HCT116 (cell line): ENCODE results near the gene RNF31.

Experiments used
- CEBPB ChIP-seq: IDR thresholded peaks from 2 replicates; pipeline ENCODE4 v1.6.1; 2012; ENCODE audit warnings: low read depth
- CTCF ChIP-seq, 3 experiments: fragments of 200-600 bp in 1 of 3; sonication (generic) in 1 of 3; IDR thresholded peaks in 2 of 3; conservative IDR thresholded peaks in 1 of 3; 2 replicates each; pipeline ENCODE4 v1.5.1; 2012 to 2017; ENCODE audit warnings: low read depth in 2 of 3, low read length in 2 of 3, antibody characterized with exemption in 1 of 3, borderline replicate concordance in 1 of 3, control low read depth in 1 of 3, mild to moderate bottlenecking in 1 of 3, mixed read lengths in 1 of 3, mixed run types in 1 of 3, moderate library complexity in 1 of 3; ENCODE audit not compliant: insufficient read depth in 1 of 3
- EZH2 ChIP-seq: fragments of 200-600 bp; sonication (generic); IDR thresholded peaks from 2 replicates; pipeline ENCODE4 v1.6.1; 2017; ENCODE audit warnings: antibody characterized with exemption, mixed run types
- EZH2phosphoT487 ChIP-seq: fragments of 200-600 bp; IDR thresholded peaks from 2 replicates; pipeline ENCODE4 v1.6.1; 2018; ENCODE audit warnings: antibody characterized with exemption, borderline replicate concordance
- FOSL1 ChIP-seq: IDR thresholded peaks from 2 replicates; pipeline ENCODE4 v1.6.1; 2012; ENCODE audit warnings: low read depth
- JUND ChIP-seq: IDR thresholded peaks from 2 replicates; pipeline ENCODE4 v1.6.1; 2012
- MAX ChIP-seq: IDR thresholded peaks from 2 replicates; pipeline ENCODE4 v1.6.1; 2012
- POLR2A ChIP-seq: IDR thresholded peaks from 2 replicates; pipeline ENCODE4 v1.7.0; 2011; ENCODE audit warnings: borderline replicate concordance; ENCODE audit not compliant: insufficient read depth, insufficient read length; ENCODE audit errors: extremely low read depth
- POLR2AphosphoS5 ChIP-seq: IDR thresholded peaks from 2 replicates; pipeline ENCODE4 v1.6.1; 2011; ENCODE audit warnings: mild to moderate bottlenecking, low read depth, low read length, moderate library complexity
- RAD21 ChIP-seq: IDR thresholded peaks from 2 replicates; pipeline ENCODE4 v1.6.1; 2012; ENCODE audit warnings: low read depth, mild to moderate bottlenecking
- YY1 ChIP-seq: IDR thresholded peaks from 2 replicates; pipeline ENCODE4 v1.6.1; 2011; ENCODE audit warnings: low read length, low read depth, moderate library complexity, mild to moderate bottlenecking; ENCODE audit not compliant: insufficient replicate concordance; ENCODE audit errors: extremely low read depth
- TF ChIP-seq, protein P1 (sequence below): IDR thresholded peaks from 2 replicates; pipeline ENCODE4 v1.6.1; 2011; ENCODE audit warnings: mild to moderate bottlenecking, low read length, moderate library complexity; ENCODE audit not compliant: insufficient replicate concordance; ENCODE audit errors: extremely low read depth
- TF ChIP-seq, protein P2 (sequence below): IDR thresholded peaks from 2 replicates; pipeline ENCODE4 v1.6.1; 2012; ENCODE audit warnings: low read depth

- TF ChIP-seq RAD21 (no peak), EZH2 (no peak), JUND (no peak), CEBPB (no peak), CTCF (IDR thresholded peaks at IDR 0.05 in 2 of 3, conservative IDR thresholded peaks at IDR 0.05 in 1 of 3; ENCODE audit: borderline replicate concordance in 1 of 3, insufficient read depth in 1 of 3, low read depth in 2 of 3, low read length in 2 of 3) (no peak), POLR2A (no peak), POLR2AphosphoS5 (no peak), MAX (no peak), EZH2phosphoT487 (no peak), YY1 (no peak), FOSL1 (no peak)
- TF ChIP-seq, protein P1, sequence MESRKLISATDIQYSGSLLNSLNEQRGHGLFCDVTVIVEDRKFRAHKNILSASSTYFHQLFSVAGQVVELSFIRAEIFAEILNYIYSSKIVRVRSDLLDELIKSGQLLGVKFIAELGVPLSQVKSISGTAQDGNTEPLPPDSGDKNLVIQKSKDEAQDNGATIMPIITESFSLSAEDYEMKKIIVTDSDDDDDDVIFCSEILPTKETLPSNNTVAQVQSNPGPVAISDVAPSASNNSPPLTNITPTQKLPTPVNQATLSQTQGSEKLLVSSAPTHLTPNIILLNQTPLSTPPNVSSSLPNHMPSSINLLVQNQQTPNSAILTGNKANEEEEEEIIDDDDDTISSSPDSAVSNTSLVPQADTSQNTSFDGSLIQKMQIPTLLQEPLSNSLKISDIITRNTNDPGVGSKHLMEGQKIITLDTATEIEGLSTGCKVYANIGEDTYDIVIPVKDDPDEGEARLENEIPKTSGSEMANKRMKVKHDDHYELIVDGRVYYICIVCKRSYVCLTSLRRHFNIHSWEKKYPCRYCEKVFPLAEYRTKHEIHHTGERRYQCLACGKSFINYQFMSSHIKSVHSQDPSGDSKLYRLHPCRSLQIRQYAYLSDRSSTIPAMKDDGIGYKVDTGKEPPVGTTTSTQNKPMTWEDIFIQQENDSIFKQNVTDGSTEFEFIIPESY, result no peak
- TF ChIP-seq, protein P2, sequence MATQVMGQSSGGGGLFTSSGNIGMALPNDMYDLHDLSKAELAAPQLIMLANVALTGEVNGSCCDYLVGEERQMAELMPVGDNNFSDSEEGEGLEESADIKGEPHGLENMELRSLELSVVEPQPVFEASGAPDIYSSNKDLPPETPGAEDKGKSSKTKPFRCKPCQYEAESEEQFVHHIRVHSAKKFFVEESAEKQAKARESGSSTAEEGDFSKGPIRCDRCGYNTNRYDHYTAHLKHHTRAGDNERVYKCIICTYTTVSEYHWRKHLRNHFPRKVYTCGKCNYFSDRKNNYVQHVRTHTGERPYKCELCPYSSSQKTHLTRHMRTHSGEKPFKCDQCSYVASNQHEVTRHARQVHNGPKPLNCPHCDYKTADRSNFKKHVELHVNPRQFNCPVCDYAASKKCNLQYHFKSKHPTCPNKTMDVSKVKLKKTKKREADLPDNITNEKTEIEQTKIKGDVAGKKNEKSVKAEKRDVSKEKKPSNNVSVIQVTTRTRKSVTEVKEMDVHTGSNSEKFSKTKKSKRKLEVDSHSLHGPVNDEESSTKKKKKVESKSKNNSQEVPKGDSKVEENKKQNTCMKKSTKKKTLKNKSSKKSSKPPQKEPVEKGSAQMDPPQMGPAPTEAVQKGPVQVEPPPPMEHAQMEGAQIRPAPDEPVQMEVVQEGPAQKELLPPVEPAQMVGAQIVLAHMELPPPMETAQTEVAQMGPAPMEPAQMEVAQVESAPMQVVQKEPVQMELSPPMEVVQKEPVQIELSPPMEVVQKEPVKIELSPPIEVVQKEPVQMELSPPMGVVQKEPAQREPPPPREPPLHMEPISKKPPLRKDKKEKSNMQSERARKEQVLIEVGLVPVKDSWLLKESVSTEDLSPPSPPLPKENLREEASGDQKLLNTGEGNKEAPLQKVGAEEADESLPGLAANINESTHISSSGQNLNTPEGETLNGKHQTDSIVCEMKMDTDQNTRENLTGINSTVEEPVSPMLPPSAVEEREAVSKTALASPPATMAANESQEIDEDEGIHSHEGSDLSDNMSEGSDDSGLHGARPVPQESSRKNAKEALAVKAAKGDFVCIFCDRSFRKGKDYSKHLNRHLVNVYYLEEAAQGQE, result no peak
These were observed 24.9 kb upstream of the RNF31 start for GRCh38 chr14:24122416-24122815.
